ENCODE measurements around the gene TRIM66.

GRCh38 chr11:8714622-8715225 is 32.3 kb upstream of the TRIM66 start:
- no peak for TF ChIP-seq POLR2A (IDR thresholded peaks at IDR 0.05; ENCODE audit: low read length)
- no peak for TF ChIP-seq GATA1 (IDR thresholded peaks at IDR 0.05; ENCODE audit: low read depth, low read length)
